GM10266 (cell line): ENCODE results near the gene SLC5A6.
A peak's percentile ranks its signal among the peaks of the same experiment; 100 is the strongest.

Source experiments
- DNase-seq: peaks from one replicate; pipeline ENCODE4 v3.0.0; 2012; ENCODE audit errors: extremely low spot score
- CTCF ChIP-seq: IDR thresholded peaks from 2 replicates; pipeline ENCODE4 v1.5.1; 2012; ENCODE audit warnings: mild to moderate bottlenecking, low read depth; ENCODE audit not compliant: control insufficient read depth, insufficient read depth; ENCODE audit errors: missing control alignments

SLC5A6 gene

DNA sequence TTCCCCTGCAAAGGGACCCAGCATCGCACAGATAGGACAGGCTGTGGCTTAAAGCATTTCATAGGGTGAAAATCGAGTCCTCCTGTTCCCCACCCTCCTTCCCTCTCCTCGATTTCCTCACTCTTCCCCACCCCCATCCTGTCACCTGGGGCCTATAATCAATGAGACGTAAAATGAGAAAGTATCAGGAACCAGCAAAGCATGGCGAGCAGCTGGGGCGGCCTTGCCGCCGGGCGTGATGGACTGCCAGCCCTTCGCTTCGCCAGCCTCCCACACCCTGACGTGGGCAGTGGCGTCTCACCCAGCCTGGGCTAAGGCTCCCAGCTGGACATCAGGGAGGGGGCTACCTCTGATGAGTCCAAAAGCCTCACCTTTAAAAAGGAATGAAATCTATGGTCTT, 39.7 kb upstream of the SLC5A6 start:
- no peak for TF ChIP-seq CTCF
- no peak for DNase-seq

- no peak for TF ChIP-seq CTCF
- no peak for DNase-seq
Observed at GRCh38 chr2:27250652-27251379, 38.7 kb upstream of the SLC5A6 start.

- DNase-seq: peak; percentile 82
- peak; percentile 81 for TF ChIP-seq CTCF
Observed at GRCh38 chr2:27249891-27250651, 38.0 kb upstream of the SLC5A6 start.

DNA sequence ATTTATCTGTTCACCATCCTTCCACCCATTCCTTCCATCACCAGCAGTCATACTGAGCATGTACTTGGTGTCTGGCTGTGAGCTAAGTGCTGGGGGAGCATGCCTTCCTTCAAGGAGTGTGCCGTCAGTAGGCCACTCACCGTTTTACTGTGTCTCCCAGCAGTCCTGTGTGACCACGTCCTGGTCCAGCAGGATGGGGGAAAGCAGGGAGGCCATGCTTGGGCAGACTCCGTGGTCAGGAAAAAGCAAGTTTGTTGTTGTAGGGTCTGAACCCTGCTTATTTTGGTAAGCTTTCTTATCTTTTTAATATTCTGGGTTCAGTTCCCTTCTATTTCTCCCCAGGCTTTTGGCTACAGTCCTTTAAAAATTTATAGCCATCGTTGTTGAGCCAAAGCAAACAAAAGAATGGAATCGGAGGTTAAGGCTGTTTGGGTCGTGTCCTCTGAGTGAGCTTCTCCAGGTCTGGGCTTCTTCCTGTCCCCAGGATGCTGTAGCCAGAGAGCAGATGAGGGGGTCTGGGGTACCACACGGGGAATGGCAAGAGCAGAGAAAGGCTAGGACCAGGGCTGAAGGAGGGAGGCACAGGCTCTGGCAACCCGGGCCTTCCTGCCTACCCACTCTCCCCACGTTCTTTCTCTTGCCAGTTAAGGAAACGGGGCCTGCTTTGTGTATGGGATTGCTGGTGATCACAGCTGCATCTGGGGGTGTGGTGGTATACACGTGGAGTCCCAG, 37.3 kb upstream of the SLC5A6 start:
- DNase-seq: no peak
- no peak for TF ChIP-seq CTCF

- DNase-seq: no peak
- no peak for TF ChIP-seq CTCF
Observed at GRCh38 chr2:27247893-27248292, 35.8 kb upstream of the SLC5A6 start.

- no peak for DNase-seq
- TF ChIP-seq CTCF: no peak
Observed at GRCh38 chr2:27245626-27246025, 33.6 kb upstream of the SLC5A6 start.
